HFFc6 (cell line): Measurements from ENCODE around the gene MEF2A. TPM values are rescaled to one million over a fixed set of nuclear protein-coding genes. Genes with fewer than 3 reads are reported as not detected.
"Not testable (repeated sequence)": the region's sequence is repeated elsewhere in the genome, so short reads cannot be mapped to it uniquely, and the experiment has no call there.

Experiments
- DNase-seq: peaks from one replicate; pipeline ENCODE4 v3.0.0-alpha.2; 2018
- H3K27ac Mint-ChIP-seq: 2 replicates; pipeline ENCODE4 v1.8.0; 2020; ENCODE audit warnings: mild to moderate bottlenecking, mixed read lengths
- H3K27me3 Mint-ChIP-seq: 2 replicates; pipeline ENCODE4 v1.8.0; 2021; ENCODE audit warnings: mild to moderate bottlenecking, moderate library complexity, mixed read lengths; ENCODE audit not compliant: insufficient read depth
- H3K36me3 Mint-ChIP-seq: 2 replicates; pipeline ENCODE4 v1.8.0; 2021; ENCODE audit warnings: low read depth, mixed read lengths
- H3K4me1 Mint-ChIP-seq: 2 replicates; pipeline ENCODE4 v1.8.0; 2020; ENCODE audit warnings: low read depth, mixed read lengths
- H3K4me3 Mint-ChIP-seq: 2 replicates; pipeline ENCODE4 v1.8.0; 2020; ENCODE audit warnings: mild to moderate bottlenecking, moderate library complexity, mixed read lengths
- H3K9me3 Mint-ChIP-seq: 2 replicates; pipeline ENCODE4 v1.8.0; 2020; ENCODE audit warnings: mild to moderate bottlenecking, mixed read lengths
- CTCF ChIP-seq: fragments of 200-600 bp; sonication (generic); IDR thresholded peaks from 2 replicates; pipeline ENCODE4 v1.5.0; 2021; ENCODE audit warnings: antibody characterized with exemption, mild to moderate bottlenecking
- total RNA-seq, 6 experiments: library from RNA; stranded (reverse); fragmentation: NEBNext Ultra II Directional; extraction: Animal tissue kit (Norgen Biotek cat#: 25700); gene quantifications; 2 replicates in 1 of 6; 3 replicates in 5 of 6; pipeline ENCODE4 v1.2.3, GENCODE V29; 2021

MEF2A gene
- total RNA-seq, 6 experiments from 2014 or later = 22.8 to 25.8 (median 24.0) TPM

- DNase-seq = no peak
- no peak for TF ChIP-seq CTCF
- H3K27ac Mint-ChIP-seq = peak overlapping the region; percentile 68; the same call in 1 of the 2 replicates
- peaks cover 28% of the 10 kb centered on the region for H3K4me1 Mint-ChIP-seq
- no peaks in the 10 kb centered on the region; the same call in 1 of the 2 replicates for H3K27me3 Mint-ChIP-seq
- no peaks in the 10 kb centered on the region for H3K9me3 Mint-ChIP-seq
- H3K36me3 Mint-ChIP-seq = no peaks in the 10 kb centered on the region
- H3K4me3 Mint-ChIP-seq = peak overlapping the region; percentile 88
Measured at GRCh38 chr15:99731336-99732123, 165.7 kb downstream of the MEF2A start.

- TF ChIP-seq CTCF = no peak
- no peaks in the 10 kb centered on the region; the same call in 1 of the 2 replicates for H3K27me3 Mint-ChIP-seq
- H3K4me3 Mint-ChIP-seq = peak overlapping the region; percentile 88
- peaks cover 28% of the 10 kb centered on the region for H3K4me1 Mint-ChIP-seq
- peak overlapping the region; percentile 68 for H3K27ac Mint-ChIP-seq
- DNase-seq = peak; percentile 23
- no peaks in the 10 kb centered on the region for H3K36me3 Mint-ChIP-seq
- no peaks in the 10 kb centered on the region for H3K9me3 Mint-ChIP-seq
Measured at GRCh38 chr15:99732124-99732750, 166.5 kb downstream of the MEF2A start.

GRCh38 chr15:99732751-99733267, 167.0 kb downstream of the MEF2A start:
- Mint-ChIP-seq H3K9me3 (no peaks in the 10 kb centered on the region), H3K36me3 (no peaks in the 10 kb centered on the region), H3K27ac (peak overlapping the region; percentile 68), H3K4me3 (peak overlapping the region; percentile 88), H3K27me3 (no peaks in the 10 kb centered on the region; the same call in 1 of the 2 replicates), H3K4me1 (peaks cover 28% of the 10 kb centered on the region)
- TF ChIP-seq CTCF = no peak
- no peak for DNase-seq

GRCh38 chr15:99733268-99734039, 167.7 kb downstream of the MEF2A start, which contains the start of gene LYSMD4:
TSS of gene LYSMD4 (minus strand) at chr15:99733437. CDS start at chr15:99731999, 1,438 bp downstream.
- TF ChIP-seq CTCF = no peak
- peaks cover 28% of the 10 kb centered on the region for H3K4me1 Mint-ChIP-seq
- H3K27me3 Mint-ChIP-seq = no peaks in the 10 kb centered on the region; the same call in 1 of the 2 replicates
- peak within 1 kb of the TSS; percentile 68 for H3K27ac Mint-ChIP-seq
- H3K9me3 Mint-ChIP-seq = no peaks in the 10 kb centered on the region
- peak; percentile 88 for DNase-seq
- no peaks in the 10 kb centered on the region for H3K36me3 Mint-ChIP-seq
- H3K4me3 Mint-ChIP-seq = peak within 1 kb of the TSS; percentile 88

- not testable (repeated sequence) for H3K36me3 Mint-ChIP-seq, DNase-seq, H3K27ac Mint-ChIP-seq, H3K9me3 Mint-ChIP-seq, H3K27me3 Mint-ChIP-seq, H3K4me3 Mint-ChIP-seq
- peaks cover 28% of the 10 kb centered on the region for H3K4me1 Mint-ChIP-seq
Measured at GRCh38 chr15:99734040-99734291, 168.2 kb downstream of the MEF2A start.
